Ovary (tissue), 9 donors: ENCODE measurements around the gene BRD2. TPM values are rescaled to one million over a fixed set of nuclear protein-coding genes. Genes with fewer than 3 reads are reported as not detected.

ENCODE experiments used
- DNase-seq, 5 donors: peaks; one replicate each; pipeline ENCODE4 v3.0.0-alpha.2; 2019 to 2020
- H3K27ac ChIP-seq, 2 donors: fragments of 200-600 bp; one replicate each; pipeline versions ENCODE4 v1.5.1 to v1.8.0; 2019 to 2022
- H3K27me3 ChIP-seq: fragments of 200-600 bp; one replicate; pipeline ENCODE4 v1.8.0; 2022
- H3K36me3 ChIP-seq: fragments of 200-600 bp; sonication (generic); one replicate; pipeline ENCODE4 v1.5.1; 2019
- H3K4me1 ChIP-seq: one replicate; pipeline ENCODE4 v1.8.1; 2013; ENCODE audit warnings: mild to moderate bottlenecking, moderate library complexity; ENCODE audit not compliant: insufficient read depth
- H3K4me3 ChIP-seq: fragments of 200-600 bp; sonication (generic); one replicate; pipeline ENCODE4 v1.5.1; 2017
- H3K9me3 ChIP-seq, 2 donors: fragments of 200-600 bp in 1 of 2; sonication (generic) in 1 of 2; one replicate each; pipeline versions ENCODE4 v1.5.1 to v1.8.1; 2013 to 2019; ENCODE audit warnings: mild to moderate bottlenecking in 1 of 2, moderate library complexity in 1 of 2
- EP300 ChIP-seq: sonication (generic); formaldehyde crosslinking; IDR thresholded peaks from one replicate; pipeline ENCODE4 v1.6.1; 2017; ENCODE audit warnings: antibody characterized with exemption
- POLR2A ChIP-seq: fragments of 450-650 bp; IDR thresholded peaks from one replicate; pipeline ENCODE4 v1.6.1; 2017; ENCODE audit warnings: antibody characterized with exemption, mild to moderate bottlenecking, moderate library complexity
- WGBS, 3 donors: extraction: QIAGEN DNeasy Blood & Tissue Kit in 1 of 3; methylation state at CpG; one replicate each; pipeline versions ENCODE4 v1.1.5 to v1.1.7; 2013 to 2017; 5-methylcytosine and 5-hydroxymethylcytosine counted together
- intact Hi-C, 4 donors: fragments of 100-400 bp; cut with DNase I; formaldehyde crosslinking; loops; one replicate each; pipeline versions ENCODE4 v1.11.0 to v1.15.1; 2022 to 2023
- polyA plus RNA-seq, 2 donors: library from polyadenylated mRNA; stranded (reverse); fragments of 200-250 nt in 1 of 2; fragments of 350-450 nt in 1 of 2; fragmentation: Illumina TruSeq in 1 of 2; extraction: RNeasy Lipid Tissue Mini Kit (QIAGEN cat#74804) in 1 of 2; gene quantifications; one replicate each; pipeline ENCODE4 v1.2.3, GENCODE V29; 2013 to 2014
- total RNA-seq, 7 donors: library from RNA; depleted of rRNA in 2 of 7; stranded (reverse); fragments of >200 nt in 2 of 7; fragmentation: NEBNext Ultra II Directional in 3 of 7; extraction: Animal tissue kit (Norgen Biotek cat#: 25700) in 3 of 7; gene quantifications; one replicate each; pipeline versions ENCODE4 v1.1.0 to v1.2.4, GENCODE V29; 2016 to 2023
- TF ChIP-seq, protein P1 (sequence below), 3 donors: fragments of 450-650 bp in 2 of 3; fragments of 200-600 bp in 1 of 3; IDR thresholded peaks; one replicate each; pipeline versions ENCODE4 v1.5.1 to v1.8.0; 2016 to 2022; ENCODE audit warnings: antibody characterized with exemption in 3 of 3, mild to moderate bottlenecking in 1 of 3
- donor health status: DM: no; HTN: no; CAD: no; lungs with moderate emphysema.
- donor health status: DM: no; HTN: no; CAD: no.
- donor health status: Bipolar disorder and iron deficiency.
- donor health status: DM: yes; HTN: yes; CAD: no.
- donor health status: DM: no; HTN: no; CAD: no.
- donor health status: DM: yes; HTN: yes; CAD: no.

BRD2 gene
- total and polyA plus RNA-seq, 9 donors, result 106 to 301 (median 163) TPM

DNA sequence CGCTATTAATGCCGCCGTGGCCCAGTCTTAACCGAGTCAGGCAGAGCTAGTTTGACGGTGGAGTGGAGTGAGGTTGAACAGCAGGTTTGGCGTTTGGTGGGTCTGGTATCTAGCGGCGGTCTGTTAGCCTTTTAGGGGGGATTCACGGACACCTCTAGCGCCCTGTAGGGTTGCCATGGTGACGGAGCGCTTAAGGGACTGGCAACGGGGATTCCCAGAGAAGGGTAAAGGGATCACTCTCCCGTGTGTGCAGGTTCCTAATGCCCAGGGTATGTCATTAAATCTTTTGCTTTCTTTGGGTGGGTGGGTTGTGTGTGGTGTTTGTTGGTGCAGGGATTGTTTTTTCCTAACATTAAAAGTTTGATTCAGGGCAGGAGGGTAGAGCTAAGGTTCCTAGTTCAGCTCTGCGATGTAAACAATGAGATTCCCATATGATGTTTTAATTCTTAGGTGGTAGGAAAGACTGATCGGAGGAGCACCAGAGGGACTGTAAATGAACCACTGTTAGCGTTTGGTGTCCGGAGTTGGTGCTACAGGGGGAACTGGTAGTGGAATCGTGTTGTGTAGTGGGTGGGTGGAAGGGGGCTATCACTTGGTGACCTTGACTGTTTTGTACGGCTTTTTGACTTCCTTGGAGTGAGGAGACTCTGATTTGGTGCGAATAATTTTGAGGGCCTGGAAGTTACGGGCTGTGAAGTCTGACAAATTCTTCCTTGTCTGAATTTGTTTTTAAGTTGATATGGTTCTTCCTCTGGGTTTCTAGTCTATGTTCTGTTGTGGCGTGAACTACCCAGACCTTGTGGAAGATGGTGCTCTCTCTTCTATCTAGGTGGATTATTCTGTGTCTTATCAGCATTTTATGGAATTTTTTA, 5.0 kb downstream of the BRD2 start:
- H3K9me3 ChIP-seq, result no peaks in the 10 kb centered on the region
- peak overlapping the region; percentile 88 for H3K4me3 ChIP-seq
- no peaks in the 10 kb centered on the region for H3K27me3 ChIP-seq
- H3K27ac ChIP-seq, result peak overlapping the region; percentile 89 to 95
- intact Hi-C loops, result loop anchor here in 1 of 4 donors (10.0 kb wide), 1 partner anchor 779 kb away; the partner anchor contains the start of genes GPSM3 and PBX2
- H3K4me1 ChIP-seq, result peaks cover 3% of the 10 kb centered on the region
- 0 to 1% (median 0%) methylated on average over 23 of the region's 23 CpGs for WGBS, 3 donors
- no peaks in the 10 kb centered on the region for H3K36me3 ChIP-seq
- TF ChIP-seq EP300, result no peak
- TF ChIP-seq, protein P1, sequence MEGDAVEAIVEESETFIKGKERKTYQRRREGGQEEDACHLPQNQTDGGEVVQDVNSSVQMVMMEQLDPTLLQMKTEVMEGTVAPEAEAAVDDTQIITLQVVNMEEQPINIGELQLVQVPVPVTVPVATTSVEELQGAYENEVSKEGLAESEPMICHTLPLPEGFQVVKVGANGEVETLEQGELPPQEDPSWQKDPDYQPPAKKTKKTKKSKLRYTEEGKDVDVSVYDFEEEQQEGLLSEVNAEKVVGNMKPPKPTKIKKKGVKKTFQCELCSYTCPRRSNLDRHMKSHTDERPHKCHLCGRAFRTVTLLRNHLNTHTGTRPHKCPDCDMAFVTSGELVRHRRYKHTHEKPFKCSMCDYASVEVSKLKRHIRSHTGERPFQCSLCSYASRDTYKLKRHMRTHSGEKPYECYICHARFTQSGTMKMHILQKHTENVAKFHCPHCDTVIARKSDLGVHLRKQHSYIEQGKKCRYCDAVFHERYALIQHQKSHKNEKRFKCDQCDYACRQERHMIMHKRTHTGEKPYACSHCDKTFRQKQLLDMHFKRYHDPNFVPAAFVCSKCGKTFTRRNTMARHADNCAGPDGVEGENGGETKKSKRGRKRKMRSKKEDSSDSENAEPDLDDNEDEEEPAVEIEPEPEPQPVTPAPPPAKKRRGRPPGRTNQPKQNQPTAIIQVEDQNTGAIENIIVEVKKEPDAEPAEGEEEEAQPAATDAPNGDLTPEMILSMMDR (IDR thresholded peaks at IDR 0.05), result no peak
- TF ChIP-seq POLR2A, result peak; percentile 8
- peak in 4 of 5 donors; percentile 37 to 60 (median 54) for DNase-seq

DNA sequence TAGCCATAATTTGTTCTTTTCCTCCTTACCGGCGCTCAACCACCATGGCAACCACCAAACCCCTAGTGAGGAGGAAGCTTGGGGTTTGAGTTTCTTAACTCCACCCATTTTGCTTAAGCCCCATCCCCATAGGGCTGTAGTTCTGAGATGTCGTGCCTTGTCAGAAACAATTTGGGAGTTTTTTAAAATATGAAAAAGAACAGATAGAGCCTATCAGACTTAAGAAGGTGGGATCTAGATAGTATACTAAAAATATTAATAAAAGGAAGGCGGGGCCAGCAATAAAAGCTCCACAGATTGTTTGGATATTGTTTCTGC, 5.6 kb downstream of the BRD2 start:
- no peaks in the 10 kb centered on the region for H3K36me3 ChIP-seq
- WGBS, 3 donors, result 0 to 1% (median 0%) methylated on average over 4 of the region's 4 CpGs
- DNase-seq, result no peak
- intact Hi-C loops, result loop anchor here in 1 of 4 donors (10.0 kb wide), 1 partner anchor 779 kb away; the partner anchor contains the start of genes GPSM3 and PBX2
- no peaks in the 10 kb centered on the region for H3K27me3 ChIP-seq
- peak overlapping the region; percentile 88 for H3K4me3 ChIP-seq
- TF ChIP-seq POLR2A, result no peak
- TF ChIP-seq, protein P1 (IDR thresholded peaks at IDR 0.05), result no peak
- TF ChIP-seq EP300, result no peak
- no peak overlapping the region for H3K27ac ChIP-seq
- peaks cover 3% of the 10 kb centered on the region for H3K4me1 ChIP-seq
- no peaks in the 10 kb centered on the region for H3K9me3 ChIP-seq

DNA sequence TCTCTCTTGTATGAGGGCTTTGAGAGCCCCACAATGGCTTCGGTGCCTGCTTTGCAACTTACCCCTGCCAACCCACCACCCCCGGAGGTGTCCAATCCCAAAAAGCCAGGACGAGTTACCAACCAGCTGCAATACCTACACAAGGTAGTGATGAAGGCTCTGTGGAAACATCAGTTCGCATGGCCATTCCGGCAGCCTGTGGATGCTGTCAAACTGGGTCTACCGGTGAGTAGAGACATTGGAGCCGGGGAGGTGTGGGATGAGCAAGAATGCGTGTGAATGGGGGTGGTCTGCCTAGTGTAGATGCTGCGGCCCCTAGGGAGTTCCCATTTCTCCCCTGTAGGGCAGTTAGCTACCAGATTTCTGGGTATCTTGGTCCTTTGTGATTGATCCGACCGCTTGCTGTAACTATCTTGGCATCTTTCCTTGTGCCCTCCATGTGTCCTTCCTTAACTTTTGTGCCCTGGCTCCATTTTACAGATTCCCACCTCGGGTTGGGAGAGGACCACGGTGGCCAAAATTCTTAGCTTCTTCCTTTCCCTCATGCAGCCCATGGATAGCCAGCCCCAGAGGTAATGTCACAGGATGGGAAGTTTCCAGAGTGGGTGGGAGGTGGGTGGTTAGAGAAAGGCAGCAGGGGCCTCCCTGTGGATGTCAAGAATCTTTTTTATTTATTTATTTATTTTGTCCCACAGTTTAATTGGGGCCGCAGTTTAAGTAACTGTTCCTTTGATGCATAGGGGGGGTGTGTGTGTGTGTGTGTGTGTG, 6.3 kb downstream of the BRD2 start:
- DNase-seq, result peak in 1 of 5 donors; percentile 26
- intact Hi-C loops, result loop anchor here in 1 of 4 donors (10.0 kb wide), 1 partner anchor 780 kb away; the partner anchor contains the start of genes GPSM3 and PBX2
- no peaks in the 10 kb centered on the region for H3K9me3 ChIP-seq
- TF ChIP-seq POLR2A, result no peak
- TF ChIP-seq EP300, result no peak
- TF ChIP-seq, protein P1 (IDR thresholded peaks at IDR 0.05), result no peak
- peak overlapping the region in 1 of 2 donors; percentile 11 for H3K27ac ChIP-seq
- H3K4me3 ChIP-seq, result peak overlapping the region; percentile 88
- 2 to 5% (median 3%) methylated on average over 14 of the region's 14 CpGs for WGBS, 3 donors
- no peaks in the 10 kb centered on the region for H3K36me3 ChIP-seq
- H3K4me1 ChIP-seq, result peaks cover 3% of the 10 kb centered on the region
- H3K27me3 ChIP-seq, result no peaks in the 10 kb centered on the region

DNA sequence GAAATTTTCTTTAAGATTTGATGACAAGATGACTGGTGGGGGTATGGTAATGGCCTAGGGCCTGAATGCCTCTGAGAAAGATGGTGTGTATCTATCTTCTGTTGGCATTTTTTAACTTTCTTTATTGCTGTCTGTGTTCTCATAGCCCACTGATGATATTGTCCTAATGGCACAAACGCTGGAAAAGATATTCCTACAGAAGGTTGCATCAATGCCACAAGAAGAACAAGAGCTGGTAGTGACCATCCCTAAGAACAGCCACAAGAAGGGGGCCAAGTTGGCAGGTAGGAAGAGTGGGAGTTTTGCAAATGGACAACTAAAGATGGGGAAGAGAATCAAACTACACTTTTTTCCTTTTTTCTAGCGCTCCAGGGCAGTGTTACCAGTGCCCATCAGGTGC, 7.5 kb downstream of the BRD2 start:
- Histone ChIP-seq H3K9me3 (no peaks in the 10 kb centered on the region), H3K4me1 (peaks cover 3% of the 10 kb centered on the region), H3K4me3 (no peak overlapping the region), H3K36me3 (peaks cover 3% of the 10 kb centered on the region), H3K27me3 (no peaks in the 10 kb centered on the region), H3K27ac (no peak overlapping the region)
- intact Hi-C loops, result loop anchor here in 1 of 4 donors (10.0 kb wide), 1 partner anchor 781 kb away; the partner anchor contains the start of genes GPSM3 and PBX2
- 34 to 43% (median 38%) methylated on average over 2 of the region's 2 CpGs for WGBS, 3 donors
- TF ChIP-seq, protein P1 (IDR thresholded peaks at IDR 0.05), result no peak
- TF ChIP-seq EP300 (no peak), POLR2A (no peak)
- DNase-seq, result no peak
